ENCODE measurements around the gene QSOX2. TPM values are rescaled to one million over a fixed set of nuclear protein-coding genes. Genes with fewer than 3 reads are reported as not detected.

QSOX2 gene
- total and polyA plus RNA-seq, 12 donors, result 4.6 to 9.1 (median 7.7) TPM

GRCh38 chr9:136208675-136209074 is 36.9 kb downstream of the QSOX2 start:
- no peak for TF ChIP-seq CTCF (IDR thresholded peaks at IDR 0.05)
- 85 to 87% methylated on average over 17 of the region's 17 CpGs for WGBS, 2 donors
- peaks cover 13 to 22% (median 16%) of the 10 kb centered on the region in 7 donors for H3K27me3 ChIP-seq
- intact Hi-C loops (cut with DNase I), result no loop called here
- H3K4me1 ChIP-seq, result peaks cover 0 to 4% (median 0%) of the 10 kb centered on the region in 9 donors
- no peak overlapping the region for H3K4me3 ChIP-seq
- peaks cover 0 to 56% (median 1%) of the 10 kb centered on the region in 9 donors for H3K36me3 ChIP-seq
- peak in 1 of 8 donors; percentile 54 for ATAC-seq
- peaks cover 0 to 3% (median 0%) of the 10 kb centered on the region in 11 donors for H3K9me3 ChIP-seq
- H3K27ac ChIP-seq, result no peak overlapping the region
- DNase-seq, result no peak

DNA sequence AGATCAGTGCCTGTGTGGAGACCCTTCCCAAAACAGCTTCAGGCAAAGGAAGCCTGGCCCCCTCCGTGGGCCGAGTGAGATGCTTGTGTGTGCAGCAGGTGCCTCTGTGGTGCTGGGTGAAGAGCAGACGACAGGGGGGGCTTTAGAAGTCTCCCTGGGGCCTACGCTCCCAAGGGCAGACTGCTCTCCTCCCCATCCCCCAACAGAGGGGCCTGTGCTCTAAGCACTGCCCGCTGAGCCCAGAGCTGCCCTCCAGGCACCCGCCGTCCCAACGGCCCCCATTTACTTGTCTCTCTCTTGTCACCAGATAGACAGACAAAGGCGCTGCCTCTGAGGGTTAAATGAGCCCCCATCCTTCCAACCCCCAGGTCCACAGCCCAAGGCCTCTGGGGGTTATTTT is 38.0 kb downstream of the QSOX2 start:
- no peak for DNase-seq

DNA sequence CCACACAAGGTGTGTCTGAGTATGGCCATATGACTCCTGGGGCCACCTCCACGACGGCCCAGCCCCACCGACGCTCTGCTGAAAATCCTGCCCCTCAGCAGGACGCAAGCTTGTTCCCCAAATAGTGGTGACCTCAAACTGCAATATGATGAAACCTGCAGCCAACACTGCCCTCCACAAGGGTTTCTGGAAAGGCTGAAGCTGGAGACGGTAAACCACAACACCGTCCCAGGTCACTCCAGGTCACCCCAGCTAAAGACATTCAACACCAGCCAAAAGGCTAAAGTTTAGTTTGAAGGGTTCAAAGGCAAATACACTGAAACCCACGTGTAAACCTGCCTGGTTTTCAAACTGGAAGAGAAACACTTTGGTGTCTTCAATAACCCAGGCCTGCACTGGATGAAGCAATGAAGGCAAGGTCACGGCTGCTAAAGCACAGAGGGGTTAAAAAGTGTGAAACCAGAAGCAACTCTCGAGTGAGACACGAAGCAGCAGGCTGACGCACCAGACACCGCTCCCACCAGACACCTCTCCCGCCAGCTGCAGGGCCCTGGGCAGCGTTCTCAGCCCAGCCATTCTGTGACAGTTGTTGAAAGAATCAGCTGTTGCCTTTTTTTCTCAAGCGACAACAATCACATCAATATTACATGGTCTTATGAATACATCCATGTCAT is 38.9 kb downstream of the QSOX2 start:
- WGBS, 2 donors, result 85% methylated on average over 16 of the region's 16 CpGs
- Histone ChIP-seq H3K36me3 (peaks cover 0 to 36% (median 0%) of the 10 kb centered on the region in 9 donors), H3K27ac (no peak overlapping the region), H3K4me1 (peaks cover 0 to 4% (median 0%) of the 10 kb centered on the region in 9 donors), H3K27me3 (peaks cover 30 to 40% (median 35%) of the 10 kb centered on the region in 7 donors), H3K9me3 (no peaks in the 10 kb centered on the region), H3K4me3 (no peak overlapping the region)
- ATAC-seq (no peak), DNase-seq (no peak)
- intact Hi-C loops (cut with DNase I), result no loop called here
- TF ChIP-seq CTCF (IDR thresholded peaks at IDR 0.05), result no peak

More for the DNA sequence above, 38.0 kb downstream of the QSOX2 start:
- H3K4me1 ChIP-seq, result peaks cover 0 to 4% (median 0%) of the 10 kb centered on the region in 9 donors
- H3K27me3 ChIP-seq, result peaks cover 22 to 31% (median 26%) of the 10 kb centered on the region in 7 donors
- no peaks in the 10 kb centered on the region for H3K9me3 ChIP-seq
- ATAC-seq, result no peak
- H3K4me3 ChIP-seq, result no peak overlapping the region
- no peak overlapping the region for H3K27ac ChIP-seq
- WGBS, 2 donors, result 81 to 85% methylated on average over 9 of the region's 9 CpGs
- intact Hi-C loops (cut with DNase I), result no loop called here
- peaks cover 0 to 45% (median 0%) of the 10 kb centered on the region in 9 donors for H3K36me3 ChIP-seq
- TF ChIP-seq CTCF (IDR thresholded peaks at IDR 0.05), result no peak

GRCh38 chr9:136205707-136205992 is 40.0 kb downstream of the QSOX2 start:
- intact Hi-C loops (cut with DNase I), result no loop called here
- no peak overlapping the region for H3K4me3 ChIP-seq
- no peak for DNase-seq
- peaks cover 0 to 25% (median 0%) of the 10 kb centered on the region in 9 donors for H3K36me3 ChIP-seq
- H3K27ac ChIP-seq, result no peak overlapping the region
- ATAC-seq, result no peak
- 87 to 92% methylated on average over 5 of the region's 5 CpGs for WGBS, 2 donors
- TF ChIP-seq CTCF (IDR thresholded peaks at IDR 0.05), result no peak
- peaks cover 0 to 4% (median 0%) of the 10 kb centered on the region in 9 donors for H3K4me1 ChIP-seq
- peaks cover 41 to 51% (median 46%) of the 10 kb centered on the region in 7 donors for H3K27me3 ChIP-seq
- no peaks in the 10 kb centered on the region for H3K9me3 ChIP-seq
